Measurements from ENCODE around the gene NPAS3.

DNA sequence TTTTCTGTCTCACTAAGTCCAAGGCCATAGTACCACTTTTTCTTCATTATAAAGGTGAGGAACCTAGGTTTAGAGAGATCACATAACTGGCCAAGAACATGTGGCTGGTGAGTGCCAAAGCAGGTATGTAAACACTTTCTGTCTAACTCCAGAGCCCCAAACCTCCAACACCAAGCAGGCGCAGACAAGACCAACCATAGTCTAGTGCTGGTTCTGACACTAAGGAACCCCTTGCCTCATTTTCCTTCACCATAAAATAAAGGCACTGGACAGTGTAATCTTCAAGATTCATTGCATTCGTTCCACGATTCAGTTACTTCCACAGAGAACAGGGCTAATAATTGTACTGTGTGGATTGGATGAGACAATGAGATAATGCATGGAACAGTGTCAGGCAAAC is 71.0 kb downstream of the NPAS3 start:
- TF ChIP-seq, protein P1, sequence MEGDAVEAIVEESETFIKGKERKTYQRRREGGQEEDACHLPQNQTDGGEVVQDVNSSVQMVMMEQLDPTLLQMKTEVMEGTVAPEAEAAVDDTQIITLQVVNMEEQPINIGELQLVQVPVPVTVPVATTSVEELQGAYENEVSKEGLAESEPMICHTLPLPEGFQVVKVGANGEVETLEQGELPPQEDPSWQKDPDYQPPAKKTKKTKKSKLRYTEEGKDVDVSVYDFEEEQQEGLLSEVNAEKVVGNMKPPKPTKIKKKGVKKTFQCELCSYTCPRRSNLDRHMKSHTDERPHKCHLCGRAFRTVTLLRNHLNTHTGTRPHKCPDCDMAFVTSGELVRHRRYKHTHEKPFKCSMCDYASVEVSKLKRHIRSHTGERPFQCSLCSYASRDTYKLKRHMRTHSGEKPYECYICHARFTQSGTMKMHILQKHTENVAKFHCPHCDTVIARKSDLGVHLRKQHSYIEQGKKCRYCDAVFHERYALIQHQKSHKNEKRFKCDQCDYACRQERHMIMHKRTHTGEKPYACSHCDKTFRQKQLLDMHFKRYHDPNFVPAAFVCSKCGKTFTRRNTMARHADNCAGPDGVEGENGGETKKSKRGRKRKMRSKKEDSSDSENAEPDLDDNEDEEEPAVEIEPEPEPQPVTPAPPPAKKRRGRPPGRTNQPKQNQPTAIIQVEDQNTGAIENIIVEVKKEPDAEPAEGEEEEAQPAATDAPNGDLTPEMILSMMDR (IDR thresholded peaks at IDR 0.05), result no peak
- TF ChIP-seq POLR2A (IDR thresholded peaks at IDR 0.05), result no peak
